ENCODE measurements around the gene DENND5B.
"Not testable (repeated sequence)": the region's sequence is repeated elsewhere in the genome, so short reads cannot be mapped to it uniquely, and the experiment has no call there.

DENND5B gene

GRCh38 chr12:31499567-31499966 is 91.4 kb downstream of the DENND5B start:
- DNase-seq: no peak

GRCh38 chr12:31498424-31498823 is 92.5 kb downstream of the DENND5B start:
- DNase-seq: no peak

DNA sequence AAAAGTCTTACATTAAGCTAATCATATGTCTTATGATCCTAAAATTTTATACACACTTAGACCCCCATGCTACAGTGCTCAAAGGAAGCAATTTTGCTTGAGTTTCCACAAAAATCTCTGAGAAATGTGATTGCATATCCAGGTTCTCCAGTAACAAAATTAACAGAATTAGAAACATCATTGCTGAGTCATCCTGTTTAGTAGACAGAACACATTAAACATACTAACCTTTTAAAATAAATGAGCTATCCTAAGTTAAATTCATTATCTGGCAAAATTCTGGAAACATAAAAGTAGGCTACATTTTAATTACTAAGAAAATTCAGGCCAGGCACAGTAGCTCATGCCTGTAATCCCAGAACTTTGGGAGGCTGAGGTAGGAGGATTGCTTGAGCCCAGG is 94.7 kb downstream of the DENND5B start:
- no peak for DNase-seq

DNA sequence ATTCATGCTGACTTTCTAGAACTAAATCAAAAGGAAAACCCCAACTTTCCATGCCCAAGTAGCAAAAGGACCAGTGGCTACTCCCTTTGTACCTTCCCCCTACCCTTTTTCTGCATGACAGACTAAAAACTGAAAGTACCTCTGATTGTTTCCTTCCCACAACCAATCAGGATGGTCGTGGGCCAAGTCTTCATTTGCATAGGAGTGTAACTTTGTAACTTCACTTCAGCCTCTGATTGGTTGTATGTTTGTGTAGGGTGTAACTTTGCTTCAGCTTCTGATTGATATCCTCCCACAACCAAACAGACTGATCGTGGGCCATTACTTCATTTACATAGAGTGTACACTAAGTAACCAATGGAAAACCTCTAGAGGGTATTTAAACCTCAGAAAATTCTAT is 96.5 kb downstream of the DENND5B start:
- DNase-seq: no peak

DNA sequence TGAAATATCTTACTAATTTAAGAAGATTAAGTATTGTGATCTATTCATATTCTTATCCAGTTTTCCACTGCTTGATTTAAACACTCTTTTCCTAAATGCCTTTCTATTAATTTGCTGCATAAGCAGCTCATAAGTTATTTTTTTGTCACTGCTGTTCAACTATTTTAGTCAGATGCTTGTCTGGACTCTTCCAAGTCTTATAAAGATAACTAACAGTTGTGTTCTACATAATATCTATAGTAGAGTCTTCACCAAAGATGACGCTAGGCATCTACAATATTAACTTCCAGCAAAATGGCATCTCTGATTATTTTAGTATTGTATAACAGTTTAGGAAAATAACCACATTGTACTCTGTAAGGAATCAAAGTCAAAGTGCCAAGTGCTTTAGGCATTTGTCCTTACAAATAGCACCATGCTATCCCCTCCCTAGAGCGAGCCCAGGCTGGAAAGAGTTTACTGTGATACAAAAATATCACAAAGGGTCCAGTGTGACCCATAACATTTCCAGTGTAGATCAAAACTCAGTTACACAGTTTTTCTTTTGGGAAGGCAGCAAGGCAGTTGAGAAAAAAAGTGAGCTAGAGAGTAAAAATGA is 98.2 kb downstream of the DENND5B start:
- no peak for DNase-seq

GRCh38 chr12:31491841-31492598 is 98.9 kb downstream of the DENND5B start:
- DNase-seq: peak; percentile 89

- DNase-seq: no peak
Observed at GRCh38 chr12:31491241-31491794, 99.6 kb downstream of the DENND5B start.

GRCh38 chr12:31488737-31489338 is 102.1 kb downstream of the DENND5B start:
- no peak for DNase-seq

DNA sequence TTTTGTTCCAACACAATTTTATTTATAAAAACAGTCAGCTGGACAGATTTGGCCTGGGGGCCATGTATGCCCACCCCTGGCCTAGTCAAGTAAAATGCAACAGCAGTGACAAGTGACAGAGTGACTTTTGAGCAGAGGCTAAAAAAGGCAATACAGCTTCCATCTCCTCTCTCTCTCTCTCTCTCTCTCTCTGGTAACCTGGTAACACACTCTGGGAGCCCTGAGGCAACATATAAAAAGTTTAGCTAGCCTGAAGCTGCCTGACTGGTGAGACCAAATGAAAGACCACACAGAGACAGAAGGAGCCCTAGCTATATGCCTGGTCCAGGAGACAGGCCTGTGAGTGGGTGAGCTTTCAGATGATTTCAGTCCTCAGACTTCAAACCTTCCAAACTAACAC is 105.4 kb downstream of the DENND5B start:
- no peak for DNase-seq

- peak; percentile 69 for DNase-seq
Observed at GRCh38 chr12:31482816-31483215, 108.1 kb downstream of the DENND5B start.

DNA sequence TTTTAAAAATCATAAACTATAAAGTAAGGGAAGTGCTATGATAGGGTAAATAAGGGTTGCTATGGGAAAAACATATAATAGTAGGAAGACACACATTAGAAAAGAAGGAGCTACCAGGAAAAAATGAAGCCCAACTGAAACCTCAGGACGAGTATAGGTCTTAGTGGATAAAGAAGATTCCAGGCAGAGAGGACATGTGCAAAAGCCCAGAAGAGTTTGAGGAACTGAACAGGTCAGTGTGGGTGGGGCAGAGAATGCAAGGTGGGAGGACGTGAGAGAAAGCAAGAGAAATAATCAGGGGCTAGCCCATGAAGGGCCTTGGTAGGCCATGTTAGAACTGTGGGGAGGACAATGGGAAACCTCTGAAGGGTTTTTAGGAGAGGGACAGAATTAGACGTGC is 109.5 kb downstream of the DENND5B start:
- no peak for DNase-seq

- no peak for DNase-seq
Observed at GRCh38 chr12:31479516-31480210, 111.3 kb downstream of the DENND5B start.

GRCh38 chr12:31478898-31479297 is 112.0 kb downstream of the DENND5B start:
- no peak for DNase-seq

DNA sequence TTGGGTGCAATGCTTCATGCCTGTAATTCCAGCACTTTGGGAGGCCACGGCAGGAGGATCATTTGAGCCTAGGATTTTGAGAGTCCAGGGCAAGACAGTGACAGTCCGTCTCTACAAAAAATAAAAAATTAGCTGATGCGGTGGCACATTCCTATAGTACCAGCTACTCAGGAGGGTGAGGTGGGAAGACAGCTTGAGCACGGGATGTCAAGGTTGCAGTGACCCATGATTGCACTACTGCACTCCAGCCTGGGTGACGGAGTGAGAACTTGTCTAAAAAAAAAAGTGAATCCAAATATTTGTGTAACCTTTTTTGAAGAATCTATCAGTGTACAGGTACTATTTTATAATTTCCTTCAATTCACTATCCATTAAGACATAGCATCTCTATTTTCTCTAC is 112.5 kb downstream of the DENND5B start:
- DNase-seq: no peak

DNA sequence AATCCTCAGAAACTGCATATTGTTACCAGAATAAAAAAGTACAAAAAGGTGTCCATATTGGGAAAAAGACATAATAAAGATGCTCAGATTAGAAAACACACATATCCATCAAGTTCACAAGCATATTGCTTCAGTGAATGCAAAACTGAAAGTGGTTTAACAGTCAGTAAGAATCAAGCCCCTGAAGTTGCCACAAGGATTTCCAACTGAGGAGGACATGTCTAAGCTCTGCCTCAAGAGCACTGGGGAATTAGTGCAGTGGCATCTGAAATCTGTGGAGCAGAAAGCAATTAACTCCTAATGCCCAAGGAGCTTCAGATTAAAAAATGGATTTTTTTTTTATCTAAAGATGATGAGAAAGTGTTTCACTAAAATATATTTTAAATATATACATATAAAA is 113.2 kb downstream of the DENND5B start:
- DNase-seq: no peak

DNA sequence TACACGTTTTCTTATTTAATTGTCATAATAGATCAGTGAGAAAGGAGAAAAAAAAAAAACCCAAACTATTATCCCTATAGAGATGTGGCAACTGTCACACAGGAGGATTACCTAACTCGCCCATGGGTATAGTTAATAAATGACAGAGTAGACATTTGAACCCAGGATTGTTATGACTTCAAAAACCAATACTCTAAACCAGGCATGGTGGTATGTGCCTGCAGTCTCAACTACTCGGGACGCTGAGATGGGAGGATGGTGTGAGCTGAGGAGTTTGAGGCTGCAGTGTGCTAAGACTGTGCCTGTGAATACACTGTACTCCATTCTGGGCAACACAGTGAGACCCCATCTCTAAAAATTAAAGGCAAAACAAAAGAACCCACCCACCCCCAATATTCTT is 114.5 kb downstream of the DENND5B start:
- DNase-seq: no peak

GRCh38 chr12:31475610-31476009 is 115.3 kb downstream of the DENND5B start:
- not testable (repeated sequence) for DNase-seq

GRCh38 chr12:31474751-31475150 is 116.2 kb downstream of the DENND5B start:
- no peak for DNase-seq

GRCh38 chr12:31471823-31472222 is 119.1 kb downstream of the DENND5B start:
- DNase-seq: no peak

DNA sequence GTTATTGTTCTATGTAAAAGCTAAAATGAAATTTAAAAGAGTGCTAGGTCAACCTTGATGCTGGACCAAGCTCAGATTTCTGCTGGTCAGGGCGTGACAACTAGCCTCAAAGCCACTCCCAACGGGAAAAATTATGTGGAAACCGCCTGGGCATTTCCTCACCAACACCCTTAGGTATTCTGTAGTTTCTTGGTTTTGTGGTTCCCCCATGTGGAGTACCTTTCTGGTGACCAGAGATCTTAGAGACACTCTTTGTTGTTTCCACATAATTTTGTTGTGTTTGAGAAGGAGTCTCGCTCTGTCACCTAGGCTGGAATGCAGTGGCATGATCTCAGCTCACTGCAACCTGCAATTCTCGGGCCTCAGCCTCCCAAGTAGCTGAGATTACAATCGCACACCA is 119.9 kb downstream of the DENND5B start:
- no peak for DNase-seq

GRCh38 chr12:31470459-31470858 is 120.5 kb downstream of the DENND5B start:
- DNase-seq: no peak

GRCh38 chr12:31466768-31467167 is 124.2 kb downstream of the DENND5B start:
- DNase-seq: no peak

GRCh38 chr12:31465002-31465401 is 125.9 kb downstream of the DENND5B start:
- no peak for DNase-seq

All from NCI-H226 (cell line).